ENCODE results near the gene ERVH48-1. TPM values are rescaled to one million over a fixed set of nuclear protein-coding genes. Genes with fewer than 3 reads are reported as not detected.
"Not testable (repeated sequence)": the region's sequence is repeated elsewhere in the genome, so short reads cannot be mapped to it uniquely, and the experiment has no call there.

Gene ERVH48-1
- total and polyA plus RNA-seq, 5 experiments from 2014 or later = 0.10 to 0.30 (median 0.13) TPM; not detected in 2

DNA sequence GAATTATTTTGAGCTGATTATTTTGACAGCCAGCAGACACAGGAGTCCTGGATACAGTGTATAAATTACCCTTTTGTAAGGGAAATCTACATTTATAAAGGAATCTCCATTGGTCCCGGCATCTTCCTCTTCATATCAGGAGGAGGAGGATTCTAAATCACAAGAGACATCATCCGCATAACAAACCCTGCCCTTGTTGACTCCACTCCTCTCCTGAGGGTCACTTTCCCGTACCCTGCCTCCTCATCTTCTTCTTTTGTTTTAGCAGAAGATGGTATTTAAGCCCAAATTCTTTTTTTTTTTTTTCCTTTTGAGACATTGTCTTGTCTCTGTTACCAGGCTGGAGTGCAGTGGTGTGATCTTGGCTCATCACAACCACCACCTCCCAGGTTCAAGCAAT is 34.3 kb upstream of the ERVH48-1 start:
- Mint-ChIP-seq H3K9me3 (no peaks in the 10 kb centered on the region), H3K36me3 (no peaks in the 10 kb centered on the region), H3K4me3 (no peak overlapping the region), H3K27ac (no peak overlapping the region), H3K4me1 (peaks cover 0 to 4% (median 0%) of the 10 kb centered on the region in 4 donors), H3K27me3 (no peaks in the 10 kb centered on the region)
- no peak for DNase-seq
- POLR2A ChIA-PET = interaction anchor here (0.7 kb wide), 1 partner anchor 44 kb away, joined by 3 read pairs; no protein-coding TSS in a partner anchor
- no peak for ATAC-seq

GRCh38 chr21:42958122-42958521 is 32.7 kb upstream of the ERVH48-1 start:
- H3K4me1 Mint-ChIP-seq, H3K9me3 Mint-ChIP-seq, H3K4me3 Mint-ChIP-seq, H3K36me3 Mint-ChIP-seq, H3K27me3 Mint-ChIP-seq, H3K27ac Mint-ChIP-seq, DNase-seq, POLR2A ChIA-PET, ATAC-seq: not testable (repeated sequence)

DNA sequence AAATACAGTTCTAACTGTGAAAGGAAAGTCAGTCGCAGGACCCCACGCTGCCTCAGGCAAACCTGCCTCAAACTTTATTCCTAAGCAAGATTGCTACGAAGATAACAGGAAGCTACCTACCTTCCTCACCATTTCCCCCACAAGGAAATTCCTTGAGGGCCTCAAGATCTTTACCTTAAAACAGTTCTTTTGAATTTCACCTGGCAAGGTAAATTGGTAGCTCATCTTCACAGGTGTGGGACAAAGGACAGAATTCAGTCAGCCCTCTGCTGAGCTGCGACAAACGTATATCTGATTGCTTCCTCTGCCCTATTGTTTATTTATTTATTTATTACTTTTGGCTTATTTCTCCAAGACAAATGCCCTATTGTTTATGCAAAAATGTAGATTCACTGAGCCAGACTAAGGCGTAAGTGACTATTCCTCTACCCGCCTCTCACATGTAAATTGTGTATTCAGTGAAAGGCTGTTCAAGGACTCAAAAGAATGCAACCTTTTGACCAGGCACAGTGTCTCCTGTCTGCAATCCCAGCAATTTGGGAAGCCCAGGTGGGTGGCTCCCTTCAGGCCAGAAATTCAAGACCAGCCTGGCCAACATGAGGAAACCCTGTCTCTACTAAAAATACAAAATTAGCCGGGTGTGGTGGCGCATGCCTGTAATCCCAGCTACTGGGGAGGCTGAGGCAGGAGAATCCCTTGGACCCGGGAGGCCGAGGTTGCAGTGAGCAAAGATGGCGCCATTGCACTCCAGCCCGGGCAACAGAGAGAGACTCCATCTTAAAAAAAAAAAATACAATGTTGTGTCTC is 31.6 kb upstream of the ERVH48-1 start:
- POLR2A ChIA-PET = interaction anchor here (0.7 kb wide), 1 partner anchor 370 kb away, joined by 7 read pairs; no protein-coding TSS in a partner anchor
- H3K4me1 Mint-ChIP-seq = peaks cover 0 to 4% (median 0%) of the 10 kb centered on the region in 4 donors
- H3K27me3 Mint-ChIP-seq = peaks cover 0 to 2% (median 0%) of the 10 kb centered on the region in 5 donors
- DNase-seq (no peak), ATAC-seq (peak in 1 of 2 donors; percentile 79)
- H3K36me3 Mint-ChIP-seq = no peaks in the 10 kb centered on the region
- H3K27ac Mint-ChIP-seq = no peak overlapping the region
- H3K4me3 Mint-ChIP-seq = no peak overlapping the region
- H3K9me3 Mint-ChIP-seq = no peaks in the 10 kb centered on the region

- H3K4me3 Mint-ChIP-seq, ATAC-seq, H3K4me1 Mint-ChIP-seq, H3K27ac Mint-ChIP-seq, POLR2A ChIA-PET, H3K27me3 Mint-ChIP-seq, H3K36me3 Mint-ChIP-seq, DNase-seq: not testable (repeated sequence)
- H3K9me3 Mint-ChIP-seq = peaks cover 0 to 14% (median 8%) of the 10 kb centered on the region in 9 donors
Measured at GRCh38 chr21:42951193-42951592, 25.8 kb upstream of the ERVH48-1 start.

DNA sequence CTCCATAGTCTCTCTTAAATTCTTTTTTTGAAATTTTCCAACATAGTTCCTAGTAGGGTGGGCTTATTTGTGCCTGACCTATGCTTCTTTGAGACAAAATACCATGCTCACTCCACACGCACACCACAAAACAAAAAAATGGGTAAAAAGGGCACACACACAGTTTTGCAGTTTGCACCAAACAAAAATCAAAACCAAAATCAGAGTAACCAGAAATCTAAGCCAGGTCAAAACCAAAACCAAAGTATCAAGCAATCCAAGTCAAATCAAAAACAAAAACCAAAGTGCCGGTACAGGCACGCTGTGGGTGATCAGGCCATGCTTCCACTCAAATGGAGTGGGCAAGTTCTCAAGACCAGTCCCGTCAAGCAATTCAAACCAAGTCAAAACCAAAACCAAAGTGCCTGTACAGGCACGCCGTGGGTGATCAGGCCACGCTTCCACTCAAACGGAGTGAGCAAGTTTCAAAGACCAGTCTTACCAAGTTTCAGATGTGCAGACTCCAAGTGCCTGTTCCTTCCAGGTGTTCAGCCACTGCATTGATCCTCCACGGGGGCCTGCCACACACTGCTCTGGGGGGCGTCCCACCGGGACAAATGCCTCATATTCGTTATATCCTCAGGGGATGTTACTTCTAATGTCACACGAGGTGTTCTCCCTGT is 23.8 kb upstream of the ERVH48-1 start:
- Mint-ChIP-seq H3K27ac (peak overlapping the region in 1 of 10 donors; percentile 39), H3K9me3 (peaks cover 0 to 14% (median 8%) of the 10 kb centered on the region in 9 donors)
- DNase-seq, H3K36me3 Mint-ChIP-seq, ATAC-seq, H3K27me3 Mint-ChIP-seq, POLR2A ChIA-PET, H3K4me3 Mint-ChIP-seq, H3K4me1 Mint-ChIP-seq: not testable (repeated sequence)

- Mint-ChIP-seq H3K36me3 (no peaks in the 10 kb centered on the region), H3K4me1 (peaks cover 0 to 4% (median 0%) of the 10 kb centered on the region in 4 donors), H3K27ac (no peak overlapping the region), H3K9me3 (no peaks in the 10 kb centered on the region), H3K4me3 (no peak overlapping the region), H3K27me3 (no peaks in the 10 kb centered on the region)
- DNase-seq = no peak
- ATAC-seq = no peak
- POLR2A ChIA-PET = no interaction called here
Measured at GRCh38 chr21:42942244-42942643, 16.8 kb upstream of the ERVH48-1 start.

DNA sequence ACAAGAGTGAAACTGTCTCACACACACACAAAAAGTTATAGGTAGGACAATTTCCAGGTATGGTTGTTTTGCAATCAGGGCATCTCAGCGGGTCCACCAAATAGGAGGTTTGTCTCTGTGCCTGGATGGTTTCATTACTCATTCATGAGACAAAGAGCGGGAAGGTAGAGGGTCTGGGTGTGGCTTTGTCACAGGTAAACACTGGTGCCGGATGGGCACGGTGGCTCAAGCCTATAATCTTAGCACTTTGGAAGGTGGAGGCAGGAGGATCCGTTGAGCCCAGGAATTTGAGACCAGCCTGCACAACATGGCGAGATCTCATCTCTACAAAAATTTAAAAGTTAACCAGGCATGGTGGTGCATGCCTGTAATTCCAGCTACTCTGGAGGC is 16.3 kb upstream of the ERVH48-1 start:
- no peaks in the 10 kb centered on the region for H3K36me3 Mint-ChIP-seq
- DNase-seq (no peak), ATAC-seq (no peak)
- no peak overlapping the region for H3K4me3 Mint-ChIP-seq
- no peaks in the 10 kb centered on the region for H3K9me3 Mint-ChIP-seq
- no peak overlapping the region for H3K27ac Mint-ChIP-seq
- POLR2A ChIA-PET = no interaction called here
- no peaks in the 10 kb centered on the region for H3K27me3 Mint-ChIP-seq
- H3K4me1 Mint-ChIP-seq = peaks cover 0 to 5% (median 2%) of the 10 kb centered on the region in 4 donors

DNA sequence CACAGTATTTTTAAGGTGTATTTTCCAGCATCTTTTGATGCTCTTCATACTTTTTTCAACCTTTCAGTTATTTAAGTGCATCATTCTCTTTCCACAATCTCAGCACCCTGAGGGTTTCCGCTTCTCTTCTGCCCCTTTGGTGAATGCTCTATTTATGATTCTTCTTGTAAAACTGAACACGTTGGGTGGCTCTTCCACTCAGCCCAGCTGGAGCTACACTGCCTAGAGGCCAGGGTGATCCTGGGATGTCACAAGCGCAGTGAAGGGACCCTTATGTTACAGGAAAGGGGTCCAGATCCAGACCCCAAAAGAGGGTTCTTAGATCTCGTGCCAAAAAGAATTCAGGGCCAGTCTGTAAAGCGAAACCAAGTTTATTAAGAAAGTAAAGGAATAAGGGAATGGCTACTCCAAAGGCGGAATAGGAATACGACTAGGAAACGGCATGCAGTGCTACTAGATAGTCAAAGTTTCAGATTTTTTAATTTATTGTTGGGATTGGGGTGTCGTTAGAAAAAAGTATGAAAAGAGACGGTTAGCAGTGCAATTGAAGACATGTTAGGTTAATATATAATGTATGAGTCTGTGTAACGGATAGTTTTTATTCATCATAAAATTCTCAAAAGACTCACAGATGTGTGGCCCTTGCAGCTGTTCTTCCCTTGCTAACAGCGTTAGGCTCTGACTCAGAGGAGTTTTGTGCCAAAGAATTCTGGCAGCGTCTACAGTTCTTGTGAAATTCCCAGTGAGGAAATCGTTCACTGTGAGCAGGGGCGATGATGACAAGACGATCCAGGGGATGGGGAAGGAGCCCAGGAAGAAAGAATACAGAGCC is 14.4 kb upstream of the ERVH48-1 start:
- DNase-seq (no peak), ATAC-seq (no peak)
- peaks cover 0 to 5% (median 2%) of the 10 kb centered on the region in 4 donors for H3K4me1 Mint-ChIP-seq
- H3K36me3 Mint-ChIP-seq = no peaks in the 10 kb centered on the region
- no peaks in the 10 kb centered on the region for H3K27me3 Mint-ChIP-seq
- no peak overlapping the region for H3K4me3 Mint-ChIP-seq
- H3K27ac Mint-ChIP-seq = no peak overlapping the region
- POLR2A ChIA-PET = no interaction called here
- no peaks in the 10 kb centered on the region for H3K9me3 Mint-ChIP-seq

DNA sequence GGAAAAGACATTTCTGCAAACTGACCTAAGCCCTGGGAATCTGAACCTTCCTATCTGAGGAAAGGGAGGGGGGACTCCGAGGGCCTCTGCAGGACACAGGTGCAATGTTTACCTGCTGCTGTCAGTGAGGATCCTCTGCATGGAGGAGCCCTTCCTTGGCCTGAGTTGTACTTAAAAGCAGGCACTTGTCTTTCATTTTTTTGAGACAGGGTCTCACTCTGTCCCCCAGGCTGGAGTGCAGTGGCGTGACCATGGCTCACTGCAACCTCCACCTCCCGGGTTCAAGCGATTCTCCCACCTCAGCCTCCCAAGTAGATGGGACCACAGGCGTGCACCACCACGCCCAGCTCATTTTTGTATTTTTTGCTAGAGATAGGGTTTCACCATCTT is 13.2 kb upstream of the ERVH48-1 start:
- H3K4me1 Mint-ChIP-seq, ATAC-seq, H3K4me3 Mint-ChIP-seq, H3K36me3 Mint-ChIP-seq, H3K27ac Mint-ChIP-seq, POLR2A ChIA-PET, DNase-seq, H3K27me3 Mint-ChIP-seq, H3K9me3 Mint-ChIP-seq: not testable (repeated sequence)

DNA sequence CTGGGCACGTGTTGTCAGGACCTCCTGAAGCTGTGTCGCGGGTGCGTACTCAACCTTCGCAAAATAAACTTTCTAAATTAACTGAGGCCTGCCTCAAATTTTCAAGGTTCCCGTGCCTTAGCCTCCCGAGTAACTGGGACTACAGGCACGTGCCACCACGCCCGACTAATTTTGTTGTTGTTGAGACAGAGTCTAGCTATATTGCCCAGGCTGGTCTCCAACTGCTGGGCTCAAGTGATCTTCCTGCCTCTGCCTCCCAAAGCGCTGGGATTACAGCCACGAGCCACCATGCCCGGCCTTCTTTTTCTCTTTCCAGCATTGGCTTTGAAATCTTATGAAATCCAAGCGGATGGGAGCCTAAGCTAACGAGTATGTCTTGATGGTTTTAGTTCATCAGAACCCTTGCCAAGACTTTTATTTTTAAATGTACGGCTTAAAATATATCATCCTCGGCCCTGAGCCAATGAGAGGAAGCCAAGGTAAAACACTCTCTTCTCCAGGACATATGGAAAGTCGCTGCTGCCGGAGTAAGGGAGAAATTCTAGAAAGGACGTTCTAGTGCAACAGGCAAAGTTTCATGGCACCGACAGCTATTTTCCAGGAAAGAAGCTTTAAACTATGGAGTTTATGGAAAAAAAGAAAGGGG is 12.7 kb upstream of the ERVH48-1 start:
- Mint-ChIP-seq H3K27me3 (no peaks in the 10 kb centered on the region), H3K27ac (no peak overlapping the region), H3K9me3 (no peaks in the 10 kb centered on the region), H3K4me1 (peaks cover 0 to 5% (median 2%) of the 10 kb centered on the region in 4 donors), H3K36me3 (no peaks in the 10 kb centered on the region), H3K4me3 (no peak overlapping the region)
- DNase-seq (no peak), ATAC-seq (no peak)
- POLR2A ChIA-PET = no interaction called here

DNA sequence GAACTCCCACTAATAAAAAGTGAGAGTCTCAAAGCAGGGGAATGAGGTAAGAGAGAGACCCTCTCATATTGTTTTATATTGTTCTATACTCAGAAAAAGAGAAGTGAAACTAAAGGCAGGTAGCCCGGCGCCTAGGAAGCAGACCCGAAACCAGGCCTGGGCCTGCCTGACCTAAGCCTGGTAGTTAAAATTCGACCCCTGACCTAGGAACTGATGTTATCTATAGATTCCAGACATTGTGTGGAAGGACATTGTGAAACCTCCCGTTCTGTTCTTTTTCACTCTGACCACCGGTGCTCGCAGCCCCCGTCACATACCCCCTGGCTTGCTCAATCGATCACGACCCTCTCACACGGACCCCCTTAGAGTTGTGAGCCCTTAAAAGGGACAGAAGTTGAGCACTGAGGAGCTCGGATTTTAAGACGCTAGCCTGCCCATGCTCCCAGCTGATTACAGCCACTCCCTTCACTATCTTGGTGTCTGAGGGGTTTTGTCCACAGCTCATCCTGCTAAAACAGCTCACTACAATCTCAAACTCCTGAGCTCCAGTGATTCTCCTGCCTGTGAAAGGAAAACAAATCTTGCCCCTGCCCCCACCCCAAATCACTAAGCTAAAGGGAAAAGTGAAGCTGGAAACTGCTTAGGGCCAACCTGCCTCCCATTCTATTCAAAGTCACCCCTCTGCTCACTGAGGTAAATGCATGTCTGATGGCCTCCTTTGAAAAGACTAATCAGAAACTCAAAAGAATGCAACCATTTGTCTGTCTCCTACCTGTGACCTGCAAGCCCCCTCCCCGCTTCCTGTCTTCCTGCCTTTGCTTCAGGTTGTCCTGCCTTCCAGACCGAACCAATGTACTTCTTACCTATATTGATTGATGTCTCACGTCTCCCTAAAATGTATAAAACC is 11.9 kb upstream of the ERVH48-1 start:
- H3K4me3 Mint-ChIP-seq, H3K9me3 Mint-ChIP-seq, POLR2A ChIA-PET, DNase-seq, ATAC-seq, H3K36me3 Mint-ChIP-seq, H3K27me3 Mint-ChIP-seq, H3K4me1 Mint-ChIP-seq, H3K27ac Mint-ChIP-seq: not testable (repeated sequence)

GRCh38 chr21:42936360-42936759 is 10.9 kb upstream of the ERVH48-1 start:
- H3K4me3 Mint-ChIP-seq, H3K27ac Mint-ChIP-seq, POLR2A ChIA-PET, H3K4me1 Mint-ChIP-seq, DNase-seq, H3K9me3 Mint-ChIP-seq, H3K36me3 Mint-ChIP-seq, H3K27me3 Mint-ChIP-seq, ATAC-seq: not testable (repeated sequence)

Data from naive thymus-derived CD8-positive, alpha-beta T cell (primary cell).